Measurements from ENCODE around the gene SPAG17.

DNA sequence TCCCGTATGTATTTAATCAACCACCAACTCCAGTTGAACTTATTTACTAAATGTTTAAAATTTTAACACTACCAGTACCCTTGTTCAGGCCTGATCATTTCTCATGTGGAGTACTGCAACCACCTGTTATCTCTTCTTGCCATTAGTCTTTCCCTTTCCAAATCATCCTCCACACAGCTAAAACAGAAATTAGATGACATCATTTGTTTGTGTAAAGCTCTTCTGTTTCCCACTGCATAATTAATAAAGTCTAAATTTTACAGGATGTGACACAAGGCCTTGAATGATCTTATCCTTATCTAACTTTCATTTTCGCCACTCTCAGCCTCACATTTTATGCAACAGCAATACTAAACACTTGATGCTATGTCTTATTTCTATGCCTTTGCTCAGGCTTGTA is 280.0 kb downstream of the SPAG17 start:
- TF ChIP-seq ESRRA (CRISPR knock-in tag; IDR thresholded peaks at IDR 0.05; ENCODE audit: borderline replicate concordance) (no peak), ZNF317 (CRISPR knock-in tag; IDR thresholded peaks at IDR 0.05; ENCODE audit: borderline replicate concordance, low read depth) (no peak), NFYB (CRISPR knock-in tag; conservative IDR thresholded peaks at IDR 0.05; ENCODE audit: low read depth) (no peak), CREB1 (CRISPR knock-in tag; IDR thresholded peaks at IDR 0.05) (no peak), ZNF263 (CRISPR knock-in tag; IDR thresholded peaks at IDR 0.05; ENCODE audit: low read depth) (no peak), CREM (CRISPR knock-in tag; IDR thresholded peaks at IDR 0.05) (no peak), NR1H2 (CRISPR knock-in tag; IDR thresholded peaks at IDR 0.05) (no peak)
- TF ChIP-seq, protein P1, sequence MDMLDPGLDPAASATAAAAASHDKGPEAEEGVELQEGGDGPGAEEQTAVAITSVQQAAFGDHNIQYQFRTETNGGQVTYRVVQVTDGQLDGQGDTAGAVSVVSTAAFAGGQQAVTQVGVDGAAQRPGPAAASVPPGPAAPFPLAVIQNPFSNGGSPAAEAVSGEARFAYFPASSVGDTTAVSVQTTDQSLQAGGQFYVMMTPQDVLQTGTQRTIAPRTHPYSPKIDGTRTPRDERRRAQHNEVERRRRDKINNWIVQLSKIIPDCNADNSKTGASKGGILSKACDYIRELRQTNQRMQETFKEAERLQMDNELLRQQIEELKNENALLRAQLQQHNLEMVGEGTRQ (CRISPR knock-in tag; IDR thresholded peaks at IDR 0.05), result no peak
- TF ChIP-seq, protein P2, sequence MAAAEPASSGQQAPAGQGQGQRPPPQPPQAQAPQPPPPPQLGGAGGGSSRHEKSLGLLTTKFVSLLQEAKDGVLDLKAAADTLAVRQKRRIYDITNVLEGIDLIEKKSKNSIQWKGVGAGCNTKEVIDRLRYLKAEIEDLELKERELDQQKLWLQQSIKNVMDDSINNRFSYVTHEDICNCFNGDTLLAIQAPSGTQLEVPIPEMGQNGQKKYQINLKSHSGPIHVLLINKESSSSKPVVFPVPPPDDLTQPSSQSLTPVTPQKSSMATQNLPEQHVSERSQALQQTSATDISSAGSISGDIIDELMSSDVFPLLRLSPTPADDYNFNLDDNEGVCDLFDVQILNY (CRISPR knock-in tag; IDR thresholded peaks at IDR 0.05), result no peak
- TF ChIP-seq, protein P3, sequence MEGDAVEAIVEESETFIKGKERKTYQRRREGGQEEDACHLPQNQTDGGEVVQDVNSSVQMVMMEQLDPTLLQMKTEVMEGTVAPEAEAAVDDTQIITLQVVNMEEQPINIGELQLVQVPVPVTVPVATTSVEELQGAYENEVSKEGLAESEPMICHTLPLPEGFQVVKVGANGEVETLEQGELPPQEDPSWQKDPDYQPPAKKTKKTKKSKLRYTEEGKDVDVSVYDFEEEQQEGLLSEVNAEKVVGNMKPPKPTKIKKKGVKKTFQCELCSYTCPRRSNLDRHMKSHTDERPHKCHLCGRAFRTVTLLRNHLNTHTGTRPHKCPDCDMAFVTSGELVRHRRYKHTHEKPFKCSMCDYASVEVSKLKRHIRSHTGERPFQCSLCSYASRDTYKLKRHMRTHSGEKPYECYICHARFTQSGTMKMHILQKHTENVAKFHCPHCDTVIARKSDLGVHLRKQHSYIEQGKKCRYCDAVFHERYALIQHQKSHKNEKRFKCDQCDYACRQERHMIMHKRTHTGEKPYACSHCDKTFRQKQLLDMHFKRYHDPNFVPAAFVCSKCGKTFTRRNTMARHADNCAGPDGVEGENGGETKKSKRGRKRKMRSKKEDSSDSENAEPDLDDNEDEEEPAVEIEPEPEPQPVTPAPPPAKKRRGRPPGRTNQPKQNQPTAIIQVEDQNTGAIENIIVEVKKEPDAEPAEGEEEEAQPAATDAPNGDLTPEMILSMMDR (IDR thresholded peaks at IDR 0.05), result no peak
- TF ChIP-seq, protein P4, sequence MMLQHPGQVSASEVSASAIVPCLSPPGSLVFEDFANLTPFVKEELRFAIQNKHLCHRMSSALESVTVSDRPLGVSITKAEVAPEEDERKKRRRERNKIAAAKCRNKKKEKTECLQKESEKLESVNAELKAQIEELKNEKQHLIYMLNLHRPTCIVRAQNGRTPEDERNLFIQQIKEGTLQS (CRISPR knock-in tag; conservative IDR thresholded peaks at IDR 0.05), result no peak
- TF ChIP-seq, protein P5, sequence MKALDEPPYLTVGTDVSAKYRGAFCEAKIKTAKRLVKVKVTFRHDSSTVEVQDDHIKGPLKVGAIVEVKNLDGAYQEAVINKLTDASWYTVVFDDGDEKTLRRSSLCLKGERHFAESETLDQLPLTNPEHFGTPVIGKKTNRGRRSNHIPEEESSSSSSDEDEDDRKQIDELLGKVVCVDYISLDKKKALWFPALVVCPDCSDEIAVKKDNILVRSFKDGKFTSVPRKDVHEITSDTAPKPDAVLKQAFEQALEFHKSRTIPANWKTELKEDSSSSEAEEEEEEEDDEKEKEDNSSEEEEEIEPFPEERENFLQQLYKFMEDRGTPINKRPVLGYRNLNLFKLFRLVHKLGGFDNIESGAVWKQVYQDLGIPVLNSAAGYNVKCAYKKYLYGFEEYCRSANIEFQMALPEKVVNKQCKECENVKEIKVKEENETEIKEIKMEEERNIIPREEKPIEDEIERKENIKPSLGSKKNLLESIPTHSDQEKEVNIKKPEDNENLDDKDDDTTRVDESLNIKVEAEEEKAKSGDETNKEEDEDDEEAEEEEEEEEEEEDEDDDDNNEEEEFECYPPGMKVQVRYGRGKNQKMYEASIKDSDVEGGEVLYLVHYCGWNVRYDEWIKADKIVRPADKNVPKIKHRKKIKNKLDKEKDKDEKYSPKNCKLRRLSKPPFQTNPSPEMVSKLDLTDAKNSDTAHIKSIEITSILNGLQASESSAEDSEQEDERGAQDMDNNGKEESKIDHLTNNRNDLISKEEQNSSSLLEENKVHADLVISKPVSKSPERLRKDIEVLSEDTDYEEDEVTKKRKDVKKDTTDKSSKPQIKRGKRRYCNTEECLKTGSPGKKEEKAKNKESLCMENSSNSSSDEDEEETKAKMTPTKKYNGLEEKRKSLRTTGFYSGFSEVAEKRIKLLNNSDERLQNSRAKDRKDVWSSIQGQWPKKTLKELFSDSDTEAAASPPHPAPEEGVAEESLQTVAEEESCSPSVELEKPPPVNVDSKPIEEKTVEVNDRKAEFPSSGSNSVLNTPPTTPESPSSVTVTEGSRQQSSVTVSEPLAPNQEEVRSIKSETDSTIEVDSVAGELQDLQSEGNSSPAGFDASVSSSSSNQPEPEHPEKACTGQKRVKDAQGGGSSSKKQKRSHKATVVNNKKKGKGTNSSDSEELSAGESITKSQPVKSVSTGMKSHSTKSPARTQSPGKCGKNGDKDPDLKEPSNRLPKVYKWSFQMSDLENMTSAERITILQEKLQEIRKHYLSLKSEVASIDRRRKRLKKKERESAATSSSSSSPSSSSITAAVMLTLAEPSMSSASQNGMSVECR (CRISPR knock-in tag; IDR thresholded peaks at IDR 0.05; ENCODE audit: borderline replicate concordance), result no peak
- TF ChIP-seq, protein P6, sequence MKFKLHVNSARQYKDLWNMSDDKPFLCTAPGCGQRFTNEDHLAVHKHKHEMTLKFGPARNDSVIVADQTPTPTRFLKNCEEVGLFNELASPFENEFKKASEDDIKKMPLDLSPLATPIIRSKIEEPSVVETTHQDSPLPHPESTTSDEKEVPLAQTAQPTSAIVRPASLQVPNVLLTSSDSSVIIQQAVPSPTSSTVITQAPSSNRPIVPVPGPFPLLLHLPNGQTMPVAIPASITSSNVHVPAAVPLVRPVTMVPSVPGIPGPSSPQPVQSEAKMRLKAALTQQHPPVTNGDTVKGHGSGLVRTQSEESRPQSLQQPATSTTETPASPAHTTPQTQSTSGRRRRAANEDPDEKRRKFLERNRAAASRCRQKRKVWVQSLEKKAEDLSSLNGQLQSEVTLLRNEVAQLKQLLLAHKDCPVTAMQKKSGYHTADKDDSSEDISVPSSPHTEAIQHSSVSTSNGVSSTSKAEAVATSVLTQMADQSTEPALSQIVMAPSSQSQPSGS (CRISPR knock-in tag; IDR thresholded peaks at IDR 0.05; ENCODE audit: borderline replicate concordance, low read depth), result no peak

All from WTC11 (cell line).